ENCODE measurements around the gene TCOF1.
A peak's percentile ranks its signal among the peaks of the same experiment; 100 is the strongest.

The TCOF1 gene

GRCh38 chr5:150408231-150408943, 50.9 kb downstream of the TCOF1 start:
- Histone ChIP-seq H3K4me3 (no peak overlapping the region), H3K27ac (peak overlapping the region in 1 of 2 donors; percentile 59)
- no peak for DNase-seq (ENCODE audit: low spot score)
- TF ChIP-seq CTCF (IDR thresholded peaks at IDR 0.05): no peak

DNA sequence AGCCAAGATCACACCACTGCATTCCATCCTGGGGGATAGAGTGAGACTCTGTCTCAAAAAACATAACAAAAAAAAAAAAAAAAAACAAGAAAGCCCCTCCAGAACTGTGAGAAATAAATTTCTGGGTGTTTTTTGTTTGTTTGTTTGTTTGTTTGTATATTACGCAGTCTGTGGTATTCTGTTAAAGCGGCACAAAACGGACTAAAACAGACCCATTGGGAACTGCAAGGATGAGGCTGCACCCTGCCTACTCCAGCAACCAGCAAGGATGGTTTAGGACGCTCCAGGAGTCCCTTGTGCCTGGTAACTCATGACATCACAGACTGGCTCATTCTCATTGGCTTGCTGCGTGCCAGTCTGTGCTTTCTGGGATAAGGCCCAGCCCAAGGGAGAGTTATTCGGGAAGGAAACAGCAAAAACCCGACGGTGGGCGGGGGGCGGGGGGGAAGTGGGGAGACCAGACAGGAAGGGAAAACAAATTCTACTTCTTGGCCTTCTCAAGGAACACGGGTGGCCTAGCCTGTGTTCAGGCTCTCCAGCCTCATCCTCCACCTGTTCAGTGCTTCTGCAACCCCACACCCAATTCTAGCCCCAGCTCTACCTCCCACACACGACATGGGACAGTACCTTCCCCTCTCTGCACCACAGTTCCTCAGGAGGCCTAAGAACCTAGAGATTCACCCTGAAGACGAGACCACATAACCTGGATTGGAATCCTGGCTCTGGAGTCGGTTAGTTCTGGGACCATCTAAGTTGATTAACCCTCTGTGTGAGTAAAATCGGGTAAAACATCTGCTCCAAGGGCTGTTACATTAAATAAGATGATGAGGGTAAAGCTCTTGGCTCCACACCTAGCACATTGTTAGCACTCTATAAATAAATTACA, 52.4 kb downstream of the TCOF1 start:
- peak; percentile 89 for DNase-seq (ENCODE audit: low spot score)
- Histone ChIP-seq H3K27ac (peak overlapping the region; percentile 79 to 89), H3K4me3 (peak overlapping the region; percentile 68)
- no peak for TF ChIP-seq CTCF (IDR thresholded peaks at IDR 0.05)

DNA sequence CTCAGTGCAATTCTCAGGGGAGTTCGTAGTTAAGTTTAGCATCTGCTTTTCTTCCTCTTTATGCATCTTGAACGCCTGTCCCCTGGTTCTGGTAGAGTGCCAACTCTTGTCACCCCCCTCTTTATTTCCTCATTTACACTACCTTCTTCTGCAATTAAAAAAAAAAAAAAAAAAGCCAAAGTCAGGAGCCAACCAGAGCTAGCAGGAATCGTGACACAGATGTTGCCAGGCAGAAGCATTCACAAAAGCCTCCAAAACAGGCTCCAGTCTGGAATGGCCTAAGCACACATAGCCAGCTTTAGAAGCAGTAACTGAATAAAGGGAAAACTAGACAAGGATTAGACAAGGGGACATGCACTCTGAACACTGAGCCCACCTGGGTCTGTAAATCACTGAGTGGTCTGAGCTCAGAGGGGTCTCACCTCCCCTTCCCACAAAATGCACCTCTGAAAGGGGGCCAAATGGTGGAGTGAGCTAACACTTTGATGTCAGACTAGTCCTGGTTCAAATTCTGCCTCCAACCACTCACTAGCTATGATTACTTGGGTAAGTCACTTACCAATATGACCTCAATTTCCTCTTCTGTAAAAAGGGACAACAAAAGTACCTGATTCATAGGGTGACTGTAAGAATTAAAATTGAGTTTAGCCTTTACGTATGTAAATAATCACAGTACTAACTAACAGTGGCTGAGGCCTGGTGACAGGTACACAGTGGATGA, 53.2 kb downstream of the TCOF1 start:
- no peak for DNase-seq (ENCODE audit: low spot score)
- no peak for TF ChIP-seq CTCF (IDR thresholded peaks at IDR 0.05)
- Histone ChIP-seq H3K4me3 (peak overlapping the region; percentile 68), H3K27ac (peak overlapping the region; percentile 79 to 89)

DNA sequence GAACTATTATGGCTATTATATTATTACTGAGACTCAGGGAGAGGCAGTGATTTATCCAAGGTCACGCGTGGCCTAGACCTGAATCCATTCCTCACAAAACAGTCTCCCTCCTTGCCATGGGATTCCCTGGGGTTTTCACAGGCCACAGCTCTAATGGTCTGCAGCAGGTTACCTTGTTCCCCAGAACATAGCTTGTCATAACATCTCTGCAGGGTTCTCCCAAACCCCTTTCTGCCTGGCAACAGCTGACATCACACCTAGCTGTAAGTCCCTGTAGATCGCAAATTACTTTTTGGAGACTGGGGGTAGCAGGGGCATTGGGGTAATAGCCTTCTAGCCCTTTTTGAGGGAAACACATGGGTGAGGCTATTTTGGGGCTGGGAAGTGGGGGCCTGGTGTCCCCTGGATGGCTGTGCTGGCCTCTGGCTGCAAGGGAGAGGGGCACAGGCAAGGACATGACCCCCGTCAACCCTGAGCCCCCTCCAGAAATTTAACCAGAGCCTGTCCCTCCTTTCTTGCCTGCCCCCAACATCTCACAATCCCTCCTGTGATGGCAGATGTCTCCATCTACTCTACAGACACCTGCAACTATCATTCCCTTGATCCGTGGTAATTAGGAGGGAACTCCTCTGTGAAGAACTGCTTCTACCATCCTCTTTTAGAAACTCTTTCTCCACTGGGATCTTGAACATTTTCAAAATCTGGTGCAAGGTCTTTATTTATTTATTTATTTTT, 53.9 kb downstream of the TCOF1 start:
- no peak for TF ChIP-seq CTCF (IDR thresholded peaks at IDR 0.05)
- Histone ChIP-seq H3K4me3 (peak overlapping the region; percentile 68), H3K27ac (peak overlapping the region; percentile 79 to 89)
- no peak for DNase-seq (ENCODE audit: low spot score)

DNA sequence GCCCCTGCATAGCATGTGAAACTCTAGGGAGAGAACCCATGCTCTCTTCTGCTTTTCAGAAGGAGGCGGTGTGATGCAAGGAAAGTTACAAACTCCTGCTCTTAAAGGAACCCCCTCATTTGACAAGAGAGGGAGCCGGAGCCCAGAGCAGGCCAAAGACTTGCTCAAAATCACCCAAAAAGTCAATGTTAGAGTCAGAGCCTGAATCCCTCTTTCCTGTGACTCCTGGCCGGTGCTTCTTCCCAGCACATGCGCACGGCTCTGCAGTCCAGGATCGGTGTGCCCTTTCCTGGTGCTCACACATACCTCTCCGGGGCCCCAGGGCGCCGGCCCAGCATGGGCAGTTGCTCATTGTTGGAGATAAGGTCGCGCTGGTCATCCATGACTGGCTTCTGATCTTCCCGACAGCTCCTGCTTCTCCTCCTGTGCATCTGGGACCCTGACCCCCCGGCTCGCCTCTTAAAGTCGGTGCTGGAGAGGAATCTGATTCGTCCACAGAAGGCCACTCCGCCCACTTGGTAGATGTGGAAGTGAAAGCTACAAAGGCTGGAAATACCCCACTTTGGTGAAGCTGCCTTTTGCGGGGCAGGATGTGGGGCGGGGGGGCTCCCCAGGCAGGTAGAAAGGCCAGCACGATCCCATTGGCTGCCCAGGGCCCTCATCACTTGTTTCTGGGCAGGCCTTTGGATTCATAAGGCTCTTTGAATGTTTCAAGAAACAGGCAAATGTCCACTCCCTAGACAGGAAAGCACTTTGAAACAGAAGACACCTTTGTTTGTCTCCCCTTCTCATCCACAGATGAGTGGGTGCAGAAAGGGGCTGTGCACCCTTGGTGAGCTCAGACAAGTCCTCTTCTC, 55.0 kb downstream of the TCOF1 start, which contains the start of gene CD74:
CD74 (minus strand) TSS at position 592 of the 857 bp plus-strand sequence; CDS start at position 431, 161 bp downstream.
- peak within 1 kb of the TSS; percentile 68 for H3K4me3 ChIP-seq
- peak; percentile 85 for DNase-seq (ENCODE audit: low spot score)
- peak within 1 kb of the TSS; percentile 58 to 89 for H3K27ac ChIP-seq
- TF ChIP-seq CTCF (IDR thresholded peaks at IDR 0.05): no peak
